T-helper 17 cell (primary cell): ENCODE measurements around the gene TPMT. TPM values are rescaled to one million over a fixed set of nuclear protein-coding genes. Genes with fewer than 3 reads are reported as not detected.

Experiments used
- ATAC-seq: fragments of 150-1000 bp; cut with Tn5 transposase; 2 replicates; pipeline ENCODE4 v1.10.0; 2021; ENCODE audit warnings: mild to moderate bottlenecking, moderate library complexity
- DNase-seq, 3 donors: peaks; one replicate each; pipeline versions ENCODE4 v3.0.0 to v3.0.0-alpha.2; 2020 to 2021
- H3K9me3 ChIP-seq: one replicate; pipeline ENCODE4 v1.7.0; 2013; ENCODE audit warnings: low read length, mild to moderate bottlenecking; ENCODE audit not compliant: control insufficient read depth, poor library complexity, severe bottlenecking
- H3K27ac Mint-ChIP-seq: one replicate; pipeline ENCODE4 v1.8.0; 2022; ENCODE audit warnings: mild to moderate bottlenecking, moderate library complexity, mixed read lengths
- H3K27me3 Mint-ChIP-seq: one replicate; pipeline ENCODE4 v1.8.0; 2022; ENCODE audit warnings: mixed read lengths
- H3K36me3 Mint-ChIP-seq: one replicate; pipeline ENCODE4 v1.8.0; 2022; ENCODE audit warnings: low read depth, mixed read lengths
- H3K4me1 Mint-ChIP-seq: one replicate; pipeline ENCODE4 v1.8.0; 2022; ENCODE audit warnings: mild to moderate bottlenecking, mixed read lengths
- H3K4me3 Mint-ChIP-seq: one replicate; pipeline ENCODE4 v1.8.0; 2022; ENCODE audit warnings: mild to moderate bottlenecking, moderate library complexity, mixed read lengths
- total RNA-seq, 4 donors: library from RNA in 2 of 4; stranded (reverse) in 2 of 4; gene quantifications; one replicate each; pipeline ENCODE4 v1.2.3 and lab custom pipeline; 2022 to 2026

TPMT gene
- total RNA-seq, 2 donors from 2014 or later: 4.4 to 6.1 TPM

DNA sequence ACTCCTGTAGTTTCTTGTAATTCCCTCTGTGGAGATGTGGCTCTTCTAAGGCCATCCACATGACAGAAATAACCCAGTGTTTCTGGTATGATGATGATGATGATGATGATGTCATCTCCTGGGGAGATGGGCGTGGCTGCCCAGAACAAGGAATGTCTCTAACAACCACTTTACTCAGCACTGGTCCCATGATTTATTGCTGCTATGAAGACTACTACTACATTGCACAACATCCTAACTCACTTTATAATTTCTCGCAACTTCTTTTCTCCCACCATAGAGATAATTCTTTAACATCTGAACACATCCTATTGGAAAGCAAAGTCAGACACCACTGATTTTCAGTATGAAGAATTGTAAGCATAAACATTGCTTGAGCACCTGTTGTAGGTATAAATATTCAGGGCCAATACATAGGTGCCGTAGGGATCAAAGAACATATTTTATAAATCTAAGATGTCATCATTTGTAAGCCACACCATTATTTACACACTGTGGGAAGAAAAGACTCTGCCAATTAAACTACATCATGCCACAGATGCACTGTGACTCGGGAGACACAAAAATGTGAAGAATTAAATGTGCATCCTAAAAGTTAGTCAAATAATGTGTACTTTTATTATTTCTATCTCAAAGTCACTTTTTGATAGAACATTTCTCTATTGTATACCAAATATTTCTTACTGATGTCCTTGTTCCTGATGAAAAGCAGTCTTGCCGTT is 6.4 kb downstream of the TPMT start:
- H3K36me3 Mint-ChIP-seq: peaks cover 5% of the 10 kb centered on the region

DNA sequence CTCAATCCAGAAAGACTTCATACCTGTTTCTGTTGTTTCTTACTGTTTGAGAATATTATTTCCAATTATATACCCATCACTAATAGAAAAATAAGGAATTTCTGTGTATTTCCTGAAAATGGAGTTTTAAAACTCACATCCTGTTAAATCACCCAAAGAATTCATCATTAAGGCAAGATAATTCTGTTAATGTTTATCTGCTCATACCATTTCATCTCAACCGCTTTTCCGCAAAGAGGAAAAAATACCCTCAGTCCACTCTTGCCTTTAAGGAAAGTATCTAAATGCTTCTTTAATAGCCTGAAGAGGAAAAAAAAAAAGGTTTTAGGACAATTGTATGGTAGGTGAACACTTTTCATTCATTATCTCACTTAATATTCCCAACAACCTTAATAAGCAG is 7.3 kb downstream of the TPMT start:
- H3K27ac Mint-ChIP-seq: no peak overlapping the region
- H3K36me3 Mint-ChIP-seq: peaks cover 10% of the 10 kb centered on the region

More for the DNA sequence above, 6.4 kb downstream of the TPMT start:
- ATAC-seq (no peak), DNase-seq (no peak)
- peaks cover 7% of the 10 kb centered on the region for H3K4me1 Mint-ChIP-seq
- no peaks in the 10 kb centered on the region for H3K9me3 ChIP-seq
- no peak overlapping the region for H3K27ac Mint-ChIP-seq
- no peak overlapping the region for H3K4me3 Mint-ChIP-seq
- no peaks in the 10 kb centered on the region for H3K27me3 Mint-ChIP-seq

DNA sequence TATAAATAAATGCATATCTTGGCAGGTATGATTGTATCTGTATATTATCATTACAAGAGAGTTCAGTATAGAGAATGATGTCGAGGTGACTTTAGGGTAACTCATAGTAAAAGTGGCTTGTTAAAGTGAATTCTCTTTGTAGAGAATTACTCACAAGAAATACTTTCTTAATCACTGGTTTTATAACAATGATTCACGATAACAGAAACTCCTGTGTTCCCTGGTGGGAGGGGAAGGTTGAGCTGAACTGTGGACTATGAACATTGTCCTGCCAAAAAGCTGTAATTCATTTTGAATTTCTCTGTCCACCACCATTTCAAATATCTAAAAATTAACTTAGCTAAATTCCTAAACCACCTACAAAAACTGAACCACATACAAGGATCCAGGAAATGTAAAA is 7.7 kb downstream of the TPMT start:
- Mint-ChIP-seq H3K4me1 (peaks cover 8% of the 10 kb centered on the region), H3K36me3 (peaks cover 15% of the 10 kb centered on the region)

More for the DNA sequence above, 7.3 kb downstream of the TPMT start:
- Mint-ChIP-seq H3K27me3 (no peaks in the 10 kb centered on the region), H3K4me3 (no peak overlapping the region), H3K4me1 (peaks cover 5% of the 10 kb centered on the region)
- H3K9me3 ChIP-seq: no peaks in the 10 kb centered on the region
- DNase-seq: no peak
- ATAC-seq: no peak

DNA sequence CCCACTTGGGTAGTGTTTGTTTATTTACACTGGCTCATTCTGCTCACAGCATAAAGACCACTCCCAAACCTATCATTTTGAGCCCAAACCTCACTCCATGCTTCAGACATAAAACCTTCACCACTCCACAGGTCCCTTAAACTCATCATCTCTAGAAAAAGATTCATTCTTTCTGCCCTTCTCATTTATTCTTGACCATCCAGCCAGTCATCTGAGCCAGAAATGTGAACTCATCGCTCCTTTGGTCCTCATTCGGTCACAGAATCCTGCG is 12.4 kb downstream of the TPMT start:
- no peaks in the 10 kb centered on the region for H3K27me3 Mint-ChIP-seq

More for the DNA sequence above, 7.7 kb downstream of the TPMT start:
- ATAC-seq (no peak), DNase-seq (no peak)
- Mint-ChIP-seq H3K27ac (no peak overlapping the region), H3K27me3 (no peaks in the 10 kb centered on the region), H3K4me3 (no peak overlapping the region)
- no peaks in the 10 kb centered on the region for H3K9me3 ChIP-seq

DNA sequence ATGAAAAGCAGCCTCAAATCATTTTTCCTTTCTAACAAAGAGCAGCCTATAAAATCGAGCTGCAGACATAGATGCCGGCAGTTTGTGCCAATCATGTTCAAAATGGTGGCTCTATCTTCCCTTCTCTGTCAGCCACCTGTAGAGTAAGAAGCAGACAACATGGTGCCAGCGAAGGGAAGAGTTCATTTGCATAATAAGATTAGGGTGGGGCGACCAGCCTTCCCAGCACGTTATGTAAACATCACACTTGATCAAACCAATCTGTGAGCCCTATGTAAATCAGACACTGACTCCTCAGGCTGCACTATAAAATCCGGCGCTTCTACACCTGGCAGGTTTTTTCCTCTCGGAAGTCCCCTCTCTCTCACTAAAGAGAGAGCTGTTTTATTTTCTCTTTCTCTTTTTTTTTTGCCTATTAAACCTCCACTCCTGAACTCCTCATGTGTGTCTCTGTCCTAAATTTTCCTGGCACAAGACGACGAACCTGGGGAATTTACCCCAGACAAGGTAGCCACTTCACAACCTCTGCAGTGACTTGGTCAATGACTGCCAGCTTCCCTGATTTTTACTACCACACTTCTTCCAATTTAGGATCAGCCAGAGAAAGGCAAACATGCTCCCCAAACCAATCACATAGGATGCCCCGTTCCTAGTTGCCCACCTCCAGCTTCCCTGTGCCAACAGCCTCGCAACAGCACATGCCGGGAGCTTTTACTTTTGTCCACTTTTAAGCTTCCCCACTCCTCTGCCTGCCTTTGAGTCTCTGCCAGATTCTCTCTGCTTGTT is 12.9 kb downstream of the TPMT start:
- no peak for DNase-seq
- Mint-ChIP-seq H3K4me1 (peaks cover 5% of the 10 kb centered on the region), H3K36me3 (peaks cover 15% of the 10 kb centered on the region), H3K27me3 (no peaks in the 10 kb centered on the region), H3K27ac (no peak overlapping the region), H3K4me3 (no peak overlapping the region)
- no peak for ATAC-seq
- no peaks in the 10 kb centered on the region for H3K9me3 ChIP-seq

More for the DNA sequence above, 12.4 kb downstream of the TPMT start:
- H3K4me1 Mint-ChIP-seq: peaks cover 5% of the 10 kb centered on the region
- DNase-seq: no peak
- no peak for ATAC-seq
- peaks cover 19% of the 10 kb centered on the region for H3K36me3 Mint-ChIP-seq
- no peaks in the 10 kb centered on the region for H3K9me3 ChIP-seq
- H3K27ac Mint-ChIP-seq: no peak overlapping the region
- no peak overlapping the region for H3K4me3 Mint-ChIP-seq

DNA sequence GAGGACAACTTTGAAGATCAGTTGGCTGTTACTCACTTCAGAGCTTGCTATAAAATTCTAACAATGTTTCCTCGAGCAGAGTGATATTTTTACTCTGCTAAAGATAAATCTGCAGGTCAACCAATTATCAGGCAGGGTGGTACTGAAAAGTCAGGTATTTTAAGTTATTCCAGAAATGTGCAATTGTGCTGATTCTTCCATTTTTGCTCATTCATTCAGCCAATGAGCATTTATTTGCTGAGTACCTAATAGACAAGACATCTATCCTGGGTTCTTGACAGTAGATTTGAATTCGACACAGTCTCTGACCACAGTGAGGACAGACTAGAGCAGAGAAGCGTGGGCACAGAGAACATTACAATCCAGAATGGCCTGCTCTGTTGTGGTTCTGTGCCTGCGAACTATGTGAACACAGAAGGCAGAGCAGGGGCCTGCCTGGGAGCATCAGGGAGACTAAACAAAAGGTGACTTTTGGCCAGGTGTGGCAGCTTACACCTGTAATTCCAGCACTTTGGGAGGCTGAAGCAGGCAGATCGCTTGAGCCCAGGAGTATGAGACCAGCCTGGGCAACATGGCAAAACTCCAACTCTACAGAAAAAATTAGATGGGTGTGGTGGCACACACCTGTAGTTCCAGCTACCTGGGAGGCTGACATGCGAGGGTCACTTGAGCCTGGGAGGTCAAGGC is 14.8 kb downstream of the TPMT start:
- peaks cover 17% of the 10 kb centered on the region for H3K36me3 Mint-ChIP-seq
- H3K4me3 Mint-ChIP-seq: no peak overlapping the region
- H3K27me3 Mint-ChIP-seq: no peaks in the 10 kb centered on the region
- H3K4me1 Mint-ChIP-seq: peaks cover 8% of the 10 kb centered on the region
- no peaks in the 10 kb centered on the region for H3K9me3 ChIP-seq
- DNase-seq (no peak), ATAC-seq (no peak)
- peak overlapping the region; percentile 67 for H3K27ac Mint-ChIP-seq

DNA sequence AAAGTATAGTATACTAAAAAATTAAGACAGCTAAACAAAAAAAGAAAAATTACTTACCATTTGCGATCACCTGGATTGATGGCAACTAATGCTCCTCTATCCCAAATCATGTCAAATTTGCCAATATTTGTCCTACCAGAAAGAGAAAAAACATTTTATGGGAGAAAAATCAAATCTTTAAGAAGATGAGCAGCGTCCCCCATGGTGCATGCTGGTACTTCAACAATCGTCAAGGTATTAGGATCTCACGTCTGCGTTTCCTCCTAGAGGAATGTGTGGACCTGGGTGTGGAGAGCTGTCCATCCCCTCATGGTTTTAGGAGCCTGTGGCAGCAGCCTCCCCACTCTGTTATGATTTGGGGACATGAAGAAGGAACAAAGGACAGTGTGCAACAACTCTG is 16.0 kb downstream of the TPMT start:
- no peak for ATAC-seq
- Mint-ChIP-seq H3K4me3 (no peak overlapping the region), H3K36me3 (peaks cover 20% of the 10 kb centered on the region), H3K27ac (no peak overlapping the region), H3K4me1 (peaks cover 10% of the 10 kb centered on the region), H3K27me3 (no peaks in the 10 kb centered on the region)
- no peaks in the 10 kb centered on the region for H3K9me3 ChIP-seq
- no peak for DNase-seq

DNA sequence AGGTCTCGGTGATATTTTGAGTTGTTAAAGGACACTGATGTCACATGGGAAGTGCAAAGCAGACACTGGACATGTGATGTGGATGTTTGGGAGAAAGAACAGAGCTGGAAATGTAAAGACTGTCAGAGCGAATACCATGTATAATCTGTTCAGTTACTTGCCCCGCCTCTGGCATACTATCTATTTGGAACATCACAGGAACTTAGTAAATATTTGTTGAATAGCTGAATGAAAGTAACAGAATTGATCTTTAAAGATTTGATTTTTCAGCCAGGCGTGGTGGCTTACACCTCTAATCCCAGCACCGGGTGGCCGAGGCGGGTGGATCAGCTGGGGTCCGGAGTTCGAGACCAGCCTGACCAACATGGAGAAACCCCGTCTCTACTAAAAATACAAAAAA is 18.6 kb downstream of the TPMT start:
- no peaks in the 10 kb centered on the region for H3K27me3 Mint-ChIP-seq
- ATAC-seq: no peak
- peaks cover 10% of the 10 kb centered on the region for H3K36me3 Mint-ChIP-seq
- no peak overlapping the region for H3K4me3 Mint-ChIP-seq
- DNase-seq: no peak
- no peaks in the 10 kb centered on the region for H3K9me3 ChIP-seq
- peaks cover 8% of the 10 kb centered on the region for H3K4me1 Mint-ChIP-seq
- H3K27ac Mint-ChIP-seq: no peak overlapping the region

DNA sequence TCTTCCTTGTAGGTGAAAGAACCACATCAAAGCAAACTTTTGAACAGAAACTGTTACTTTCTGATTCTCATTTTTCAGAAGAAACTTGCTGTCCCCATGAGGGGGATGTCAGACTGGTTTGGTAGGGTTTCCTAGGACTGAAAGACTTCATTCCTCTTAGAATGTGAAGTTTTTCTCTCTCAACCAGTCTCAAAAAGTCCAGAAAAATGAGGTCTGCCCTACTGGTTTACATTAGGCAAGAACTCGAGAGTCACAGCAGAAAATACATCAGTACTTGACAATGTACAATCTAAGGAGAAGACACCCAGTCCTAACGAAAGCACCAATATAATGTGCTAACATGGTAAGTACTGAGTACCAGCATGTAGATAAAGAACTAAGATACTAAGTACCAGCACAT is 19.7 kb downstream of the TPMT start:
- H3K36me3 Mint-ChIP-seq: peaks cover 10% of the 10 kb centered on the region

DNA sequence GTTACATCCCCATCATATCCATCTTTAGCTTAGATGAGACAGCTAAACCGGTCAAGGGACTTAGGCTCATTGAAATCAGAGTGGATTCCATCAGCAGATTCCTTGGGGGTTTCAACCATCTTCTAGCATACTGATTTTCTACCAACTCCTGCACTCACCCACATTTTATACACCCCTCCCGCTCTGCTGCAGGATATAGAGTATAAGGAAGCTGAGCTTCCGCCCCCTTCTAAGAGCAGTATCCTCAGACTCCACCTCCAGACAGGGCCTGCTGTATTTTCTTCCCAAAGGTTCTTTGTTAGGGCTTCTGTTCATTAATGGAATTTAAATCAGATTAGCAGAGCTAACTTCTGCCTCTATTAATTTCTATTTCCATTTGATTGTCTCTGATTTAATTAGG is 22.5 kb downstream of the TPMT start:
- H3K9me3 ChIP-seq: no peaks in the 10 kb centered on the region
- Mint-ChIP-seq H3K36me3 (peaks cover 8% of the 10 kb centered on the region), H3K27me3 (no peaks in the 10 kb centered on the region), H3K4me3 (no peak overlapping the region), H3K27ac (no peak overlapping the region), H3K4me1 (peaks cover 8% of the 10 kb centered on the region)
- DNase-seq (no peak), ATAC-seq (no peak)

More for the DNA sequence above, 19.7 kb downstream of the TPMT start:
- ATAC-seq (no peak), DNase-seq (no peak)
- Mint-ChIP-seq H3K27me3 (no peaks in the 10 kb centered on the region), H3K4me3 (no peak overlapping the region), H3K4me1 (peaks cover 8% of the 10 kb centered on the region), H3K27ac (no peak overlapping the region)
- no peaks in the 10 kb centered on the region for H3K9me3 ChIP-seq

DNA sequence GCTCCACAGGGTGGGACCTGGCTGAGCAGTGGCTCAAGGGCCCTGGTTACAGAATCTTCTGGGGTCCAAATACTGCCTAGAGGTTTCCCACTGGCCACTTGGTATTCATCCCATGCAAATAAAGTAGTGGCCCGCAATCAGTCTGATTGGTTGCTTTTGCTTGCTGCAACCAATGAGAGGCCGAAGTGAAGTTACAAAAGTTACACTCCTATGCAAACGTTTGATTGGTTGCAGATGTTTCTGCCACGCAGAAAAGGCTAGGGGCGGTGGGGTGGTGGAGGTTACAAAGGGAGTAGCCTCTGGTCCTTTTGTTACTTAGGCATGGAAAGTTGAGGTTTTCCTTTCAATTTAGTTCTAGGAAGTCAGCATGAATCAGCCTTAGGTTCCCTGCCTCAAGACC is 28.8 kb downstream of the TPMT start:
- ATAC-seq (no peak), DNase-seq (no peak)
- no peaks in the 10 kb centered on the region for H3K9me3 ChIP-seq
- peak overlapping the region; percentile 11 for H3K27ac Mint-ChIP-seq
- H3K4me3 Mint-ChIP-seq: no peak overlapping the region
- no peaks in the 10 kb centered on the region for H3K36me3 Mint-ChIP-seq
- H3K27me3 Mint-ChIP-seq: peaks cover 6% of the 10 kb centered on the region
- H3K4me1 Mint-ChIP-seq: peaks cover 10% of the 10 kb centered on the region

DNA sequence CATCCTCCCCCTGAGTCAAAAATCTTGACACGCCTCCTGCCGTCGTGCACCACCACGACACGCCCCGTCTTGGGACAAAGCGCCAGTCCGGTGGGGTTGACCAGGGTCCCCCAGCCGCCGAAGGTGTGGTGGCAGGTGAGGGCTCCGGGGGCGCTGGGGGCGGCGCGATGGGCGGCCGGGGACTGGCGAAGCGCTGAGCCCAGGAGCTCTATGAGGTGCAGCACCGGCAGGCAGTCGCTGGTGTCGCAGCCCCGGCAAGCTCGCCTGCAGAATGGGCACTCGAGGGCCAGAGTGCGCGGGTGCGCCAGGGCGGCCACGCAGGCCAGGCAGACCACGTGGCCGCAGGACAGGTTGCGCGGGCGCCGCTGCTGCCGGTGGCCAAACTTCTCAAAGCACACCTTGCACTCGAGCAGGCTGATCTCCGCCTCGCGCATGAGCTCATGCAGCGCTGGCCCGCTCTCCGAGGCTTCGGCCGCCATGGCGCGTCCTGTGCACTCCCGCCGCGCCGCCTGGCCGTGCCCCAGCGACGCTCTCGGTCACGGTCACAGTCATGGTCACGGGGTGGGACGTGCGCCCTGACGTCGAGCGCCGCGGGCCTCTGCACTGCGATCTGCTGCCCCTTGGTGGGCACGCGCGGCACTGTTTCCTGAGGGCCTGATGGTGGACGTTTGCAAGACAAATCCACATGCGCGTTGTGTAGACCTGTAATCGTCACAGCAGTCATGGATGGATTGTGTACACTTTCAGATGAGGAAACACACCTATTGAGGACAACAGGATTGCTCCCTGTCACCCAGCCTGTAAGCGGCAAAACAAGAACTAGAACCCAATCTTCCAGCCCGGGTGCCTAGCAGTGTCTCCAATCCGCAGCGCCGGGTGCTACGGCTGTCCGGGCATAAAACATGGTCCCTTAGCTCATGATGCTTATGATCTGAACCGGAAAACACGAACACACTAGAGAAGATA is 32.5 kb downstream of the TPMT start, which contains the start of gene NHLRC1:
Gene NHLRC1, minus strand, starts transcription at position 550 of the 966 bp plus-strand sequence. Its CDS starts 71 bp downstream, at position 479.
- DNase-seq (peak; percentile 41 to 62 (median 47)), ATAC-seq (peak; percentile 100)
- no peaks in the 10 kb centered on the region for H3K36me3 Mint-ChIP-seq
- H3K27ac Mint-ChIP-seq: no peak within 1 kb of the TSS
- peaks cover 10% of the 10 kb centered on the region for H3K4me1 Mint-ChIP-seq
- H3K4me3 Mint-ChIP-seq: peak within 1 kb of the TSS; percentile 79
- H3K9me3 ChIP-seq: no peaks in the 10 kb centered on the region
- H3K27me3 Mint-ChIP-seq: peaks cover 10% of the 10 kb centered on the region
